Transverse colon (tissue), 4 donors: ENCODE results near the gene NR3C1.

ENCODE experiments used
- CTCF ChIP-seq, 5 experiments: fragments of 200-600 bp in 3 of 5; fragments of 450-650 bp in 2 of 5; sonication (generic) in 3 of 5; IDR thresholded peaks; 1 replicate in 2 of 5; 2 replicates in 3 of 5; pipeline ENCODE4 v1.5.1; 2016 to 2017; ENCODE audit warnings: antibody characterized with exemption in 5 of 5, inconsistent platforms in 3 of 5, mild to moderate bottlenecking in 2 of 5, moderate library complexity in 1 of 5
- POLR2A ChIP-seq: fragments of 450-650 bp; IDR thresholded peaks from one replicate; pipeline ENCODE4 v1.6.1; 2016; ENCODE audit warnings: antibody characterized with exemption, mild to moderate bottlenecking, moderate library complexity
- POLR2AphosphoS5 ChIP-seq, 3 donors: sonication (generic); formaldehyde crosslinking; IDR thresholded peaks; one replicate each; pipeline ENCODE4 v1.6.1; 2016; ENCODE audit warnings: antibody characterized with exemption in 3 of 3

DNA sequence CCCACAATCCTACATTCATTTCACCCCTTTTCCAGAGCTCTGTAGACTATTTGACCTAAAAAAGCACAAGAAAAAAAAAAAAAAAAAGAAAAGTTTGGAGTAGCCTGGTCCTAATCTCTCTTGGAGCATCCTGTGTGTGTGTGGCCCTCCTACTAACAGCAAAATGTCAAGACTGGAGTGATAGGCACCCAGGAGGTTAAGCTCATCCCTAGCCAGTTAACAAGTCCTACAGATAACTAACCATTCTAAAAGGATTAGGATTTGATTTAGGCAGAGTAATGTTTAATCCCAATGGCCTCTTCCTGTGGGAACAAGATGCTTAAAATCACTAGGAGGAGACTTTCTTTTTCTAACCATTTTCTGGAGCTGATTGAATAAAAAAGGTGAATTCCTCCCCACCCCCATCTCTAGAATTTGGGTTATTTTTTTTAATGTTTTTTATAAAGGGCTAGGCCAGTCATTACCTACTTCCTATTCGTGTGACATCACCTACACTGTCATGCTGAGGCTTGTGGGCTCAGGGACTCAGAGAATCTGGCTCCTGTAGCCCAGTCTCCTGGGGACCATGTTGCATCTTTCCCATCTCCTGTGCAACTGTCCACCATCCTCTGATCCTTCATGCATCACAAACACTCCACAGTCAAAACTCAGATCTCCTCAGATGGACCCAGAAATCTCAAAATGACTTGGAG is 43.2 kb upstream of the NR3C1 start:
- no peak for TF ChIP-seq POLR2AphosphoS5 (IDR thresholded peaks at IDR 0.05)
- no peak for TF ChIP-seq CTCF (IDR thresholded peaks at IDR 0.05)
- TF ChIP-seq POLR2A, result no peak
